ENCODE results near the gene DOK4.
"Not testable (repeated sequence)": the region's sequence is repeated elsewhere in the genome, so short reads cannot be mapped to it uniquely, and the experiment has no call there.

DOK4 gene

GRCh38 chr16:57509231-57509923 is 23.1 kb upstream of the DOK4 start:
- H3K27me3 ChIP-seq (ENCODE audit: insufficient read depth, low read length): no peaks in the 10 kb centered on the region
- no peak overlapping the region for H3K4me3 ChIP-seq (ENCODE audit: low read length)
- 88% methylated on average over 12 of the region's 12 CpGs for WGBS
- no peak overlapping the region for H3K9ac ChIP-seq (ENCODE audit: low read depth, low read length)
- peaks cover 10% of the 10 kb centered on the region for H3K4me1 ChIP-seq (ENCODE audit: insufficient read depth, low read length)
- H3K27ac ChIP-seq (ENCODE audit: low read depth, low read length): no peak overlapping the region
- H3K9me3 ChIP-seq (ENCODE audit: insufficient read depth, low read depth, low read length): no peaks in the 10 kb centered on the region
- H3K36me3 ChIP-seq (ENCODE audit: insufficient read depth, low read length): no peaks in the 10 kb centered on the region

GRCh38 chr16:57508035-57508425 is 21.7 kb upstream of the DOK4 start:
- Histone ChIP-seq H3K4me3 (ENCODE audit: low read length) (no peak overlapping the region), H3K36me3 (ENCODE audit: insufficient read depth, low read length) (no peaks in the 10 kb centered on the region), H3K4me1 (ENCODE audit: insufficient read depth, low read length) (peaks cover 16% of the 10 kb centered on the region), H3K27ac (ENCODE audit: low read depth, low read length) (no peak overlapping the region), H3K9ac (ENCODE audit: low read depth, low read length) (no peak overlapping the region), H3K9me3 (ENCODE audit: insufficient read depth, low read depth, low read length) (no peaks in the 10 kb centered on the region), H3K27me3 (ENCODE audit: insufficient read depth, low read length) (no peaks in the 10 kb centered on the region)
- 86% methylated on average over 3 of the region's 3 CpGs for WGBS

- WGBS: 49% methylated on average over 13 of the region's 13 CpGs
- H3K9ac ChIP-seq (ENCODE audit: low read depth, low read length): no peak overlapping the region
- no peak overlapping the region for H3K4me3 ChIP-seq (ENCODE audit: low read length)
- H3K4me1 ChIP-seq (ENCODE audit: insufficient read depth, low read length): peaks cover 16% of the 10 kb centered on the region
- no peaks in the 10 kb centered on the region for H3K9me3 ChIP-seq (ENCODE audit: insufficient read depth, low read depth, low read length)
- H3K36me3 ChIP-seq (ENCODE audit: insufficient read depth, low read length): no peaks in the 10 kb centered on the region
- no peaks in the 10 kb centered on the region for H3K27me3 ChIP-seq (ENCODE audit: insufficient read depth, low read length)
- no peak overlapping the region for H3K27ac ChIP-seq (ENCODE audit: low read depth, low read length)
Measured at GRCh38 chr16:57507136-57508034, 21.1 kb upstream of the DOK4 start.

DNA sequence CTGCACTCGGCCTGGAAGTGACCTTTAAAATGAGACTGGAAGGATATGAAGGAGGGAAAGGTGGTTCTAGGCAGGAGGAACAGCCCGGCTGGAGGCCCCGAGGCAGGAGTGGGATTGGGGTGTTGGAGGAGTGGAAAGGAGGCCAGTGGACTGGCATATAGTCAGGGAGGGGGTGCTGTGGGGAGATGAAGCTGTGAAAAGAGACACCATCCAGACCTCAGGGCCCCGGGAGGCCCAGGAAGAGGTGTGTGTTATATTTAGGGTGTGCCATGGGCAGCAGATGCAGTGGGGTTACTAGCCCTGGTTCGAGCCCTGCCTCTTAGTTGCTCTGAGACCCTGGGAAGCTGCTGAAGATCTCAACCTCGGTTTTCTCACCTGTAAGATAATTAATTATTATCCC is 18.9 kb upstream of the DOK4 start:
- H3K27ac ChIP-seq (ENCODE audit: low read depth, low read length): no peak overlapping the region
- H3K4me1 ChIP-seq (ENCODE audit: insufficient read depth, low read length): peaks cover 16% of the 10 kb centered on the region
- H3K36me3 ChIP-seq (ENCODE audit: insufficient read depth, low read length): no peaks in the 10 kb centered on the region
- no peak overlapping the region for H3K9ac ChIP-seq (ENCODE audit: low read depth, low read length)
- WGBS: 87% methylated on average over 6 of the region's 6 CpGs
- no peak overlapping the region for H3K4me3 ChIP-seq (ENCODE audit: low read length)
- H3K27me3 ChIP-seq (ENCODE audit: insufficient read depth, low read length): no peaks in the 10 kb centered on the region
- H3K9me3 ChIP-seq (ENCODE audit: insufficient read depth, low read depth, low read length): no peaks in the 10 kb centered on the region

- peaks cover 16% of the 10 kb centered on the region for H3K4me1 ChIP-seq (ENCODE audit: insufficient read depth, low read length)
- no peak overlapping the region for H3K27ac ChIP-seq (ENCODE audit: low read depth, low read length)
- WGBS: 86% methylated on average over 5 of the region's 5 CpGs
- H3K36me3 ChIP-seq (ENCODE audit: insufficient read depth, low read length): no peaks in the 10 kb centered on the region
- H3K27me3 ChIP-seq (ENCODE audit: insufficient read depth, low read length): no peaks in the 10 kb centered on the region
- no peak overlapping the region for H3K9ac ChIP-seq (ENCODE audit: low read depth, low read length)
- no peaks in the 10 kb centered on the region for H3K9me3 ChIP-seq (ENCODE audit: insufficient read depth, low read depth, low read length)
- no peak overlapping the region for H3K4me3 ChIP-seq (ENCODE audit: low read length)
Measured at GRCh38 chr16:57504491-57504890, 18.2 kb upstream of the DOK4 start.

DNA sequence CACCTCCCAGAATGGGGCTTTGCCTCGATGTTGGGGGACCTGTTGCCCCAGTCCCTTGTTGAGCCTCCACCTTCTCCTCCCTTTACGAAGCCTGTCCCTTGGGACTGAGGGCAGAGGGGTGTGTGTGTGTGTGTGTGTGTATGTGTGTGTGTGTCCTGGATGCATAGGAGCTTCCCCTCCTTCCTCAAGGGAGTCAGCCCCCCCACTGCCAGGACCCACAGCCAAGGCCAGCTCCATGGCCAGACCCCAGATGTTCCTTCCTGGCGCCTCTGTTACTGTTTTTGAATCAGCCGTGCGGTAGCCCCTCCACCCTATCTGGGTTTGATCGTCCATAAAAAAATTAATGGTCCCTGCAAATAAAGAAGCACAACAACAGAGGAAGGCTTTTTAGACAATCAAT is 17.7 kb upstream of the DOK4 start:
- Histone ChIP-seq H3K27me3 (ENCODE audit: insufficient read depth, low read length) (no peaks in the 10 kb centered on the region), H3K9ac (ENCODE audit: low read depth, low read length) (no peak overlapping the region), H3K9me3 (ENCODE audit: insufficient read depth, low read depth, low read length) (no peaks in the 10 kb centered on the region), H3K4me1 (ENCODE audit: insufficient read depth, low read length) (peaks cover 16% of the 10 kb centered on the region), H3K4me3 (ENCODE audit: low read length) (no peak overlapping the region), H3K27ac (ENCODE audit: low read depth, low read length) (no peak overlapping the region), H3K36me3 (ENCODE audit: insufficient read depth, low read length) (no peaks in the 10 kb centered on the region)
- WGBS: 95% methylated on average over 5 of the region's 6 CpGs

DNA sequence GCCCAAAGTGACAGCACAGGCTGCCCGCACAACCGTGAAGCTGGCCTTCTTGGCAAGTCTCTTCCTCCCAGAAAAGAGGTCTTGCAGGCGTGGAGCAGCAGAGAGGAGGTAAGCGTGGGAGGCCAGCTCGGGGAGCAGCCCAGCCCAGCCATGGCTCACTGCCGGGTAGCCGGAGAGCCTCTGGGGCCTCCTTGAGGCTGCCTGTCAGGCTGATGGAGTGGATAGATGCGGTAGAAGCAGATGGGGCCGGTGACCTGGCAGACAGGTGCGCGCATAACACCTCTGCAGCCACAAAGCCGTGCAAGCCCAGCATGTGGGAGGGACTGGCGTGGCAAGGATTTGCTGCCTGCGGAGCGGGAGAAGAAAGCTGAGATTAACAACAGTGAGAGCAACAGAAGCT is 17.1 kb upstream of the DOK4 start:
- Histone ChIP-seq H3K4me3 (ENCODE audit: low read length) (no peak overlapping the region), H3K4me1 (ENCODE audit: insufficient read depth, low read length) (peaks cover 16% of the 10 kb centered on the region), H3K27me3 (ENCODE audit: insufficient read depth, low read length) (no peaks in the 10 kb centered on the region), H3K27ac (ENCODE audit: low read depth, low read length) (no peak overlapping the region), H3K9ac (ENCODE audit: low read depth, low read length) (no peak overlapping the region), H3K9me3 (ENCODE audit: insufficient read depth, low read depth, low read length) (no peaks in the 10 kb centered on the region), H3K36me3 (ENCODE audit: insufficient read depth, low read length) (no peaks in the 10 kb centered on the region)
- 82% methylated on average over 15 of the region's 15 CpGs for WGBS

GRCh38 chr16:57502048-57502775 is 15.9 kb upstream of the DOK4 start:
- no peaks in the 10 kb centered on the region for H3K27me3 ChIP-seq (ENCODE audit: insufficient read depth, low read length)
- no peak overlapping the region for H3K9ac ChIP-seq (ENCODE audit: low read depth, low read length)
- H3K4me1 ChIP-seq (ENCODE audit: insufficient read depth, low read length): peaks cover 9% of the 10 kb centered on the region; the same call in 1 of the 2 replicates
- H3K36me3 ChIP-seq (ENCODE audit: insufficient read depth, low read length): no peaks in the 10 kb centered on the region
- H3K4me3 ChIP-seq (ENCODE audit: low read length): no peak overlapping the region
- no peaks in the 10 kb centered on the region for H3K9me3 ChIP-seq (ENCODE audit: insufficient read depth, low read depth, low read length)
- no peak overlapping the region for H3K27ac ChIP-seq (ENCODE audit: low read depth, low read length)
- WGBS: 87% methylated on average over 12 of the region's 12 CpGs

DNA sequence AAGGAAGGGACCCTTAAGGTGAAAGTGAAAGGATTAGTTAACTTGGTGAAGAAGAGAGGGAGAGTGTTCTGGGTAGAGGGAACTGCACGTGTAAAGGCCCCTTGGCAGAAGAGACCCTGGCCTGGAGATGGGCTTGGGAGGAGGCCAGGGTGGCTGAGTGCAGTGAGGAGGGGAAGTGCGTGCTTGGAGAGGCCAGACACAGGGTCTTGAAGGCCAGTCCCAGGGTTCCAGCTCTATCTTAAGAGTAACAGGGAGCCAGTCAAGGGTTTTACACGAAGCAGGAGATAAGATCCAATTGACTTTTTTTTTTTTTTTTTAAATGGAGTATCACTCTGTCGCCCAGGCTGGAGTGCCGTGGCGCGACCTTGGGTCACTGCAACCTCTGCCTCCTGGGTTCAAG is 15.2 kb upstream of the DOK4 start:
- no peaks in the 10 kb centered on the region for H3K27me3 ChIP-seq (ENCODE audit: insufficient read depth, low read length)
- H3K9ac ChIP-seq (ENCODE audit: low read depth, low read length): no peak overlapping the region
- WGBS: 88% methylated on average over 7 of the region's 7 CpGs

DNA sequence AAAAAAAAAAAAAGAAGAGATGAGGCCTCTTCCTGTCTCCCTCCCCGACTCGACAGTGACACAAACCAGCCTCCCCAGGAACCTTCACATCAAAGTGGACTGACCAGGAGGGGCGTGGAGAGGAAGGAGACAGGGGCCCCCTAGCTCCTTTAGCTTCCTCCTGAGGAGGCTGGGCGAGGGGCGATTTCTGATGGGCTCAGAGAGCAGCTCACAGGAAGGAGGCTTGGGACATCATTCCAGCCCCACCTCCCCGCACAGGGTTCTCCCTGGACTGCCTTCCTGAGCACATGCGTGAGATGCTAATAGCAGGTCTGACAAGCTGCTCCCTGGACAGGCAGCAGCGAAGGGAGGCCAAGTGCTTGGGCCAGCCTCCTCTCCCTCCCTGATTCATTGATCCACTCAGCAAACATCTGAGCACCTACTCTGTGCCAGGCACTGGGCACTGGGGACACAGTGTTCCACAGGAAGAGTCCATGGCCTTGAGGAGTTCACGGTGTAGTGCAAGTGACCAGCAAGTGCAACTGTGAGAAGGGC is 14.4 kb upstream of the DOK4 start:
- H3K9me3 ChIP-seq (ENCODE audit: insufficient read depth, low read depth, low read length): no peaks in the 10 kb centered on the region
- H3K9ac ChIP-seq (ENCODE audit: low read depth, low read length): no peak overlapping the region
- H3K4me1 ChIP-seq (ENCODE audit: insufficient read depth, low read length): 0 out of 2 replicates have a peak, but pooled peaks cover 6% of the 10 kb centered on the region
- no peak overlapping the region for H3K4me3 ChIP-seq (ENCODE audit: low read length)
- whole genome bisulfite sequencing: 67% methylated on average over 7 of the region's 9 CpGs
- H3K36me3 ChIP-seq (ENCODE audit: insufficient read depth, low read length): no peaks in the 10 kb centered on the region
- H3K27me3 ChIP-seq (ENCODE audit: insufficient read depth, low read length): no peaks in the 10 kb centered on the region
- H3K27ac ChIP-seq (ENCODE audit: low read depth, low read length): no peak overlapping the region

More for the DNA sequence above, 15.2 kb upstream of the DOK4 start:
- no peak overlapping the region for H3K27ac ChIP-seq (ENCODE audit: low read depth, low read length)
- no peaks in the 10 kb centered on the region for H3K36me3 ChIP-seq (ENCODE audit: insufficient read depth, low read length)
- H3K4me1 ChIP-seq (ENCODE audit: insufficient read depth, low read length): 0 out of 2 replicates have a peak, but pooled peaks cover 6% of the 10 kb centered on the region
- H3K4me3 ChIP-seq (ENCODE audit: low read length): no peak overlapping the region
- no peaks in the 10 kb centered on the region for H3K9me3 ChIP-seq (ENCODE audit: insufficient read depth, low read depth, low read length)

DNA sequence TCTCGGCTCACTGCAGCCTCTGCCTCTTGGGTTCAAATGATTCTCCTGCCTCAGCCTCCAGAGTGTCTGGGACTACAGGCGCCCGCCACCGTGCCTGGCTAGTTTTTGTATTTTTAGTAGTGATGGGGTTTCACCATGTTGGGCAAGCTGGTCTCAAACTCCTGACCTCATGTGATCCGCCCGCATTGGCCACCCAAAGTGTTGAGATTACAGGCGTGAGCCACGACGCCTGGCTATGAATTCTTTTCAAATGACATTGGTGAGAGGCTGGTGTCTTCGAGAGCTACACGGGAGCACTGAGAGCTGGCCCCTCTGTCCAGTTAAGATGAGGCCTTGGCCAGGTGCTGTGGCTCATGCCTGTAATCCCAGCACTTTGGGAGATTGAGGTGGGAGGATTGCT is 13.6 kb upstream of the DOK4 start:
- not testable (repeated sequence) for H3K4me1 ChIP-seq (ENCODE audit: insufficient read depth, low read length); H3K27me3 ChIP-seq (ENCODE audit: insufficient read depth, low read length); H3K4me3 ChIP-seq (ENCODE audit: low read length); H3K27ac ChIP-seq (ENCODE audit: low read depth, low read length); H3K36me3 ChIP-seq (ENCODE audit: insufficient read depth, low read length); H3K9ac ChIP-seq (ENCODE audit: low read depth, low read length); H3K9me3 ChIP-seq (ENCODE audit: insufficient read depth, low read depth, low read length)
- 95% methylated on average over 11 of the region's 11 CpGs for WGBS
